HFFc6 (cell line): ENCODE data around the gene HHIPL1. TPM values are rescaled to one million over a fixed set of nuclear protein-coding genes. Genes with fewer than 3 reads are reported as not detected.

Source experiments
- DNase-seq: peaks from one replicate; pipeline ENCODE4 v3.0.0-alpha.2; 2018
- H3K27ac Mint-ChIP-seq: 2 replicates; pipeline ENCODE4 v1.8.0; 2020; ENCODE audit warnings: mild to moderate bottlenecking, mixed read lengths
- H3K27me3 Mint-ChIP-seq: 2 replicates; pipeline ENCODE4 v1.8.0; 2021; ENCODE audit warnings: mild to moderate bottlenecking, moderate library complexity, mixed read lengths; ENCODE audit not compliant: insufficient read depth
- H3K36me3 Mint-ChIP-seq: 2 replicates; pipeline ENCODE4 v1.8.0; 2021; ENCODE audit warnings: low read depth, mixed read lengths
- H3K4me1 Mint-ChIP-seq: 2 replicates; pipeline ENCODE4 v1.8.0; 2020; ENCODE audit warnings: low read depth, mixed read lengths
- H3K4me3 Mint-ChIP-seq: 2 replicates; pipeline ENCODE4 v1.8.0; 2020; ENCODE audit warnings: mild to moderate bottlenecking, moderate library complexity, mixed read lengths
- H3K9me3 Mint-ChIP-seq: 2 replicates; pipeline ENCODE4 v1.8.0; 2020; ENCODE audit warnings: mild to moderate bottlenecking, mixed read lengths
- total RNA-seq, 6 experiments: library from RNA; stranded (reverse); fragmentation: NEBNext Ultra II Directional; extraction: Animal tissue kit (Norgen Biotek cat#: 25700); gene quantifications; 2 replicates in 1 of 6; 3 replicates in 5 of 6; pipeline ENCODE4 v1.2.3, GENCODE V29; 2021
- TF ChIP-seq, protein P1 (sequence below): fragments of 200-600 bp; sonication (generic); IDR thresholded peaks from 2 replicates; pipeline ENCODE4 v1.5.0; 2021; ENCODE audit warnings: antibody characterized with exemption, mild to moderate bottlenecking

Gene HHIPL1
- total RNA-seq, 6 experiments from 2014 or later = 0.99 to 2.8 (median 1.3) TPM

DNA sequence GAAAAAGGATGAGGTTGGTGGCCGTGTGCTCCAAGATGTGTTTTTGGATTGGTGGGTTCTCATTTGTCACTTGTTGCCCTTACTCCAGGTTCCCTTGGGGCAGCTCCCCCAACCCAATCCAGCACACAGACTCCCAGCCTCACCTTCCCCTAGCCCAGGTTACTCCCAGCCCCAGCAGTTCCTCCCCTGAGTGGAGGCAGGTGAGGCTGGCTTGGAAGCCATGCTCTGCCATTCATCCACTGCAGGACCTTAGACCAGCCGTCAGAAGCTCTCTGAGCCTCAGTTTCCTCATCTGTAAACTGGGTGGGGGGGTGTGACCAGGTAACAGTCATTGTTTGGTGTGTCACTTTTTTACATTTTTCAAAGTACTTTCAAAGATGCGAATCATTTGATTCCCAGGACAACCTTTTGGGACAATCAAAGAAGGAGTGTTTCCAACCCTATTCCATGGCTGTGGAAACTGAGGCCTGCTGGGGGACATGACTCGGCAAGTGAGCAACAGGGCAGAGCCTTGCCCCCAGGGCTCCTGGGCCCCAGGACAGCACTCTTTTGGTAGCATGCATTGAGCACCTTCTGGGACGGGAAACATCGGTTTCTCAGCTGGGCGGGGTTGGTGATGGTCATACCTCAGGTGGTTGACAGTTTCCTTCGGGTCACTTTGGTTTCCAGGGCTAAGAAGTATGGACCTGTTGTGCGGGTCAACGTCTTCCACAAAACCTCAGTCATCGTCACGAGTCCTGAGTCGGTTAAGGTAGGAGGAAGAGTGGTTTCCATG is 46.4 kb downstream of the HHIPL1 start:
- Mint-ChIP-seq H3K36me3 (no peaks in the 10 kb centered on the region), H3K4me3 (no peak overlapping the region), H3K4me1 (no peaks in the 10 kb centered on the region), H3K9me3 (no peaks in the 10 kb centered on the region), H3K27me3 (peaks cover 37% of the 10 kb centered on the region), H3K27ac (no peak overlapping the region)
- no peak for DNase-seq
- TF ChIP-seq, protein P1, sequence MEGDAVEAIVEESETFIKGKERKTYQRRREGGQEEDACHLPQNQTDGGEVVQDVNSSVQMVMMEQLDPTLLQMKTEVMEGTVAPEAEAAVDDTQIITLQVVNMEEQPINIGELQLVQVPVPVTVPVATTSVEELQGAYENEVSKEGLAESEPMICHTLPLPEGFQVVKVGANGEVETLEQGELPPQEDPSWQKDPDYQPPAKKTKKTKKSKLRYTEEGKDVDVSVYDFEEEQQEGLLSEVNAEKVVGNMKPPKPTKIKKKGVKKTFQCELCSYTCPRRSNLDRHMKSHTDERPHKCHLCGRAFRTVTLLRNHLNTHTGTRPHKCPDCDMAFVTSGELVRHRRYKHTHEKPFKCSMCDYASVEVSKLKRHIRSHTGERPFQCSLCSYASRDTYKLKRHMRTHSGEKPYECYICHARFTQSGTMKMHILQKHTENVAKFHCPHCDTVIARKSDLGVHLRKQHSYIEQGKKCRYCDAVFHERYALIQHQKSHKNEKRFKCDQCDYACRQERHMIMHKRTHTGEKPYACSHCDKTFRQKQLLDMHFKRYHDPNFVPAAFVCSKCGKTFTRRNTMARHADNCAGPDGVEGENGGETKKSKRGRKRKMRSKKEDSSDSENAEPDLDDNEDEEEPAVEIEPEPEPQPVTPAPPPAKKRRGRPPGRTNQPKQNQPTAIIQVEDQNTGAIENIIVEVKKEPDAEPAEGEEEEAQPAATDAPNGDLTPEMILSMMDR = no peak

DNA sequence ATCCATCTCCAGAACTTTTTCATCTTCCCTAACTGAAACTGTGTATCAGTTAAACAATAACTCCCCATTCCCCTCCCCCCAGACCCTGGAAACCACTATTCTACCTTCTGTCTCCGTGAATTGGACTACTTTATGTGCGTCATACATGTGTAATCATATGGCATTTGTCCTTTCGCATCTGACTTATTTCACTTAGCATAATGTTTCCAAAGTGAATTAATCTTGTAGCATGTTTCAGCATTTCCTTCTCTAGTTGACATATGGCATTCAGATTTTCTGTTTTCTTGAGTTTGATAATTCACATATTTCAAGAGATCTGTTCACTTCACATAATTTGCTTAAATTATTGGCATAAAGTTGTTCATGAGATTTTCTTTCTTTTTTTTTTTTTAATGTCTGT is 49.0 kb downstream of the HHIPL1 start:
- H3K36me3 Mint-ChIP-seq = no peaks in the 10 kb centered on the region

DNA sequence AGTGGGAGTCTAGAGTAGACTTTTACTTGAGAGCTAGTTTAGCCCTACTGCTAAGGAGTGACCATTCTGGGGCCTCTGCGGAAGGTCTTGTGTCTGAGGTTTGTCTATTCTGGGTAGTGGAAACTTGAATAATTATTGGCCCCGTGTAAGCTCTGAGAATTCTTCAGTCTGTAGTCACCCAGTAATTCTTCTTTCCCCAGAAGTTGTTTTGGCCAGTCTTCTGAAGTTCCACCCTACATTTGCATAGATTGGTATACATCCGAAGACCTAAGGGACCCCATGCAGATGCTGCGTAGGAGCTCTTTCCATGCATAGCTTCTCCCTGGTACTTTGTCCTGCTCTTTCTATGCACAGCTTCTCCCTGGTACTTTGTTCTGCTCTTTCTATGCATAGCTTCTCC is 52.0 kb downstream of the HHIPL1 start:
- no peak overlapping the region for H3K4me3 Mint-ChIP-seq
- H3K9me3 Mint-ChIP-seq = no peaks in the 10 kb centered on the region
- DNase-seq = no peak
- no peaks in the 10 kb centered on the region for H3K36me3 Mint-ChIP-seq
- peaks cover 24% of the 10 kb centered on the region for H3K27me3 Mint-ChIP-seq
- no peaks in the 10 kb centered on the region for H3K4me1 Mint-ChIP-seq
- TF ChIP-seq, protein P1 = no peak
- no peak overlapping the region for H3K27ac Mint-ChIP-seq

More for the DNA sequence above, 49.0 kb downstream of the HHIPL1 start:
- H3K27me3 Mint-ChIP-seq = peaks cover 31% of the 10 kb centered on the region
- H3K4me1 Mint-ChIP-seq = no peaks in the 10 kb centered on the region
- H3K27ac Mint-ChIP-seq = no peak overlapping the region
- no peak overlapping the region for H3K4me3 Mint-ChIP-seq
- TF ChIP-seq, protein P1 = no peak
- H3K9me3 Mint-ChIP-seq = no peaks in the 10 kb centered on the region
- no peak for DNase-seq

DNA sequence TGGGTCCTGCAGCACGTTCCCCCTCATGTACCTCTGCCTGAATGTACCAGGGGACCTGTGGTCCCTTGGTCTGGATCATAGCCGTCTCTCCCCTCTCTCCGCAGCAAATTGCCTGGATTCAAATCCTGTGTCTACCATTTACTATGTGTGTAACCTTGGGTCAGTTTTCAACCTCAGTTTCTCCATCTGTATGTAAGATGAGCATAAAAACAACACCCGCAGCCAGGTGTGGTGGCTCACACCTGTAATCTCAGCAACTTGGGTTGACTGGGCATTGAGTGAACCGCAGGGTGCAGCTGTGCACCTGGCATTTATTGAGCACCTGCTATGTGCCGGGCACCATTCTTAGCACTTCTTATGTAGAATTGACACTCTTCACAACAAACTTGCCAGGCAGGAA is 53.3 kb downstream of the HHIPL1 start:
- Mint-ChIP-seq H3K36me3 (peaks cover 5% of the 10 kb centered on the region), H3K9me3 (peaks cover 6% of the 10 kb centered on the region), H3K27ac (no peak overlapping the region), H3K4me1 (no peaks in the 10 kb centered on the region), H3K27me3 (peaks cover 20% of the 10 kb centered on the region), H3K4me3 (no peak overlapping the region)
- TF ChIP-seq, protein P1 = no peak
- no peak for DNase-seq

DNA sequence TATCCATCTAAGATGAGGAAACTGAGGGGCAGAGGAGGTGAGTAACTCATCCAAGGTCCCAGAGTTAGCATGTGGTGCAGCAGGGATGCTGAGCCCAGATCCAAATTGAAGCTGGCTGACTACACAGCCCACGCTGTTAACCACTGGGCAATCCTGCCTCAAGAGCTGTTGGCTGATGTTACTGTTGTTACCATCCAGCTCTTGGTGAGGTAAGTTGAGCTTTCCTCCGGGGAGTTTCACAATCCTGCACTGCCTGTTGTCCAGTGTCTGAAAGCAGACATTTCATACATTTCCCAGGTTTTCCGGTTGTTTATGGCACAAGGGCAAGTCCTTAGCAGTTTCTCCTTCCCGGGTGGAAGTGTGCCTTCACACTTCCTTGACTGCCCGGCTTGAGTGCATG is 53.7 kb downstream of the HHIPL1 start:
- no peak for DNase-seq
- TF ChIP-seq, protein P1 = no peak

More for the DNA sequence above, 53.7 kb downstream of the HHIPL1 start:
- Mint-ChIP-seq H3K36me3 (peaks cover 9% of the 10 kb centered on the region), H3K27me3 (peaks cover 20% of the 10 kb centered on the region), H3K27ac (no peak overlapping the region), H3K4me3 (no peak overlapping the region), H3K4me1 (no peaks in the 10 kb centered on the region), H3K9me3 (peaks cover 10% of the 10 kb centered on the region)
